ENCODE results near the gene H1-8.
"Not testable (repeated sequence)": the region's sequence is repeated elsewhere in the genome, so short reads cannot be mapped to it uniquely, and the experiment has no call there.

The H1-8 gene

GRCh38 chr3:129543156-129543790, at the start of gene H1-8:
Gene H1-8, plus strand, starts transcription at chr3:129543175. Its CDS starts 44 bp downstream, at chr3:129543219.
- no peak for DNase-seq

- DNase-seq: no peak
These were observed 49.8 kb upstream of the H1-8 start for GRCh38 chr3:129493206-129493605.

DNA sequence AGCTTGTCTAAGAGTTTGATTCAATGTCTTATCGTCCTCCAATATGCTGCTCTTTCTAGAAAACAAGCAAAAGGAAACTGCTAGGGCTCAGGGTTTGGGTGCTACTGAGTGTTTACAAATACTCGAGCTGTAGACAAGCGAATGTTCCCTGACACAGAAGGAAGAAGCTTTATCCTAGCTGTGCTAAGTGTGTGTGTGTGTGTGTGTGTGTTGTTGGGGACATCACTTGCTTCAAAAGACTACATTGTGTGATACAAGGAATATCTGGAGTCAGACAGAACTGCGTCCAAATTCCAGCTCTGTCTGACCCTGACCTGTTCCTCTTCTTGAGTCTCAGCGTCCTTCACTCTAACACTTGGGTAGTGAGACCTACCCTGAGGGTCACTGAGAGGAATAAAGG, 48.5 kb upstream of the H1-8 start:
- DNase-seq: not testable (repeated sequence)

DNA sequence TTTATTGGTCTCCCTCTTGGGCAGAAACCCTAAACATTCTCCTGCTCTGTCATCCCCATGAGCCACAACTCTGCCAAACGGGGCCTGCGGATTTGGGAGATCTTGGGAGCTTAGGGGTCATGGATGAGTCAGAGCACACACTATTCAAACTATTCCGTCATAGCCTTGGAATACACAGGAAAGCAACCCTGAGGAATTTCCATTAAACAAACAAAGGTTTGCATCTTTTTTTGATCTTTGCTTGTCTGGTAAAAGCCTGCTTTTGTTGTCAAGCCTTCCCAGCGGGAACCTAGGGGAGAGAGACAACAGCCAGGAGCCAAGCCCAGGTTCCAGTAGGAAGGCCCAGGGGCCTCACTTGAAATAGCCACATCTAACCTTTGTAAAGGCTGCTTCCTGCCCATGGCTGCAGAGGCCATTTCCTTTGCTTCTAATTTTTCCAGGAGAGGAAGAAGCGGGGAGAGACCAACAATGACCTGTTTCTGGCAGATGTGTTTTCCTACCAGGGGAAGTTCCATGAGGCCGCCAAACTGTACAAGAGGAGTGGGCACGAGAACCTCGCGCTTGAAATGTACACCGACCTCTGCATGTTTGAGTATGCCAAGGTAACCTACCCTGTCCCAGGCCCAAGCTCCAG, 47.9 kb upstream of the H1-8 start:
- DNase-seq: not testable (repeated sequence)

DNA sequence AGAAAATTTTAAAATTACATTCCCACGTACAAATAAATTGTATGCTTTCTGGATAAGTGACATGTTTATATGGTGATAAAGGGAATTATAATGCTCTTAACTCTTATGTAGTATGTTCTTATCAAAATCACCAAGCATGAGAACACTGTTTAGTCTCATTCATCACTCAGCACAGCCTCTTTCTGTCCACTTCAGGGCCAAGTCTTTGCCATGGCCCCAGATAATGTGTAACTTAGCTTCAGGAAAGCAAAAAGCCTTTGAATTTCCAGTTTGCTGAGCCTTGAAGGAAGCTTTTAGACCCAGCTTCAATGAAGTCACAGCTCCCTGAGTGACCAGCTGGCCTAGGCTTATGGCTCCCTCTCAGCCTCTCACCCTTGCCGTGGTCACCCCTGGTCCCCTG, 45.1 kb upstream of the H1-8 start:
- not testable (repeated sequence) for DNase-seq

GRCh38 chr3:129498603-129499488, 44.1 kb upstream of the H1-8 start:
- not testable (repeated sequence) for DNase-seq

DNA sequence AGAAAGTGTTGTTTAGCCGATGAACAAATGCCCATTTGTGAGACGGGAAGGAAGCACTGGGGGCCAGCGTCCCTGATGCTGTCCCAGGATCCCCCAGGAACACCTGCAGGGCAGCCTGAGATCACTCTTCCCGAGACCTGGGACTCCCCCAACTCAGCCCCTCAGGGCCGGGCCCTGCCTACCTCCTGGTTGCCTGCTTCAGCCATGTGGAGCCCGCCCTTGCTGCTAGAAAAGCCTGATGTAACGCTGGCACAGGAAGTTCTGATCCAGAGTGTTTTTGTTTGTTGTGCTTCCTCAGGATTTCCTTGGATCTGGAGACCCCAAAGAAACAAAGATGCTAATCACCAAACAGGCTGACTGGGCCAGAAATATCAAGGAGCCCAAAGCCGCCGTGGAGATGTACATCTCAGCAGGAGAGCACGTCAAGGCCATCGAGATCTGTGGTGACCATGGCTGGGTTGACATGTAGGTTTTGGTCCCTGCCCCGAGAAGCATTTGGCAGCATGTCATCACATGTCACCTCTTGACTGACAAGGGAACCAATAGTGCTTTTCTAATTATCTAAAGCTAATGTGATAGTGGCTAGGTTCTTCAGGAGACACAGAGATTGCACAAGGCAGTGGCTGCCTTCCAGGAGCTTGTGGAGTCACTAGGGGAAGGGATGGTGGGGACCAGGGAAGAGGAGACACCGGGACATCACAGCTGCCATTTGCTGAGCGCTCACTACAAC, 43.2 kb upstream of the H1-8 start:
- DNase-seq: not testable (repeated sequence)

- no peak for DNase-seq
These were observed 42.7 kb upstream of the H1-8 start for GRCh38 chr3:129500334-129500658.

DNA sequence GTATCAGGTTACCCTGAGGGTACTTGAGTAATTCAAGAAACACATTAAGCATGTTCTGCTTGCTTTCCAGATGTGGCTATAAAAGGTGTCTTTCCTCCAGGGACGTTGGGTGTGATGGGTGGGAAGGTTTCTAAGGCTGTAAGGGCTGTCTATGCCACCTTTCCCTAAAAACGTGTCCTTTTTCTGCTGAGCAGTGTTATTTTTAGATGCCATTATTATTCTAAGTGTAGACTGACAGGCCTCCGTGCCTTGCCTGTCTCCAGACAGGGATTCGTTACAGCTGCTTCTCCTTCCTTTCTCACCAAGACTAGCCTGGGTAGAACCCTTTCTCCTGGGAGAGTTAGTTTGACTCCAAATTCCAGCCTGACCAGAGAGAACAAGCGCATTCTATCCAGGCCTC, 41.3 kb upstream of the H1-8 start:
- peak; percentile 65 for DNase-seq

DNA sequence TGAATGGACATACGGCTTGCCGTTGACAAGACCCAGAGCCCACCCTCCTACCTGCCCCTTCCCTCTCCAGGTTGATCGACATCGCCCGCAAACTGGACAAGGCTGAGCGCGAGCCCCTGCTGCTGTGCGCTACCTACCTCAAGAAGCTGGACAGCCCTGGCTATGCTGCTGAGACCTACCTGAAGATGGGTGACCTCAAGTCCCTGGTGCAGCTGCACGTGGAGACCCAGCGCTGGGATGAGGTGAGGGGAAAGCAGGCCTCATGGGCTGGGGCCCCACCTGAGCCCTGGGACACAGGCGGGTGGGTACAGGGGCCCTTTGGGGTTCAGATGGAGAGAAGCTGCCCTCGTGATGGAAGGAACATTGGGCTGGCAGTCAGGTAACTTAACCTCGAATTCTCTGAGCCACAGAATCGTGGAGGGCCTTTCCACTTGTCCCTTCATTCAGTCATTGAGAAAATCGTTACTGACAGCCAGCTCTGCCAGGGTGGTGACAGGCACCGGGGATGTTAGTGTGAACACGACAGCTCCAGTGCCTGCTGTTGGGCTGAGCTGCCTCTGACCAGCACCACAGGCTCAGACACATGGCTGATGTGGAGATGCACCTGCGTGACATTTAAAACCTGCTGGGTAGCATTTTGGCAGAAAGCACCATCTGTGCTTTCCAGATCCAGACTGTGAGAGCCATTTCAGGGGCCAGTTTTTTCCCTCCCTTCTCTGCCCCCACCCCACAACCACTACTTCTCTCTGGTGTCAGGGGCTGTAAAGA, 40.1 kb upstream of the H1-8 start:
- DNase-seq: peak; percentile 88

DNA sequence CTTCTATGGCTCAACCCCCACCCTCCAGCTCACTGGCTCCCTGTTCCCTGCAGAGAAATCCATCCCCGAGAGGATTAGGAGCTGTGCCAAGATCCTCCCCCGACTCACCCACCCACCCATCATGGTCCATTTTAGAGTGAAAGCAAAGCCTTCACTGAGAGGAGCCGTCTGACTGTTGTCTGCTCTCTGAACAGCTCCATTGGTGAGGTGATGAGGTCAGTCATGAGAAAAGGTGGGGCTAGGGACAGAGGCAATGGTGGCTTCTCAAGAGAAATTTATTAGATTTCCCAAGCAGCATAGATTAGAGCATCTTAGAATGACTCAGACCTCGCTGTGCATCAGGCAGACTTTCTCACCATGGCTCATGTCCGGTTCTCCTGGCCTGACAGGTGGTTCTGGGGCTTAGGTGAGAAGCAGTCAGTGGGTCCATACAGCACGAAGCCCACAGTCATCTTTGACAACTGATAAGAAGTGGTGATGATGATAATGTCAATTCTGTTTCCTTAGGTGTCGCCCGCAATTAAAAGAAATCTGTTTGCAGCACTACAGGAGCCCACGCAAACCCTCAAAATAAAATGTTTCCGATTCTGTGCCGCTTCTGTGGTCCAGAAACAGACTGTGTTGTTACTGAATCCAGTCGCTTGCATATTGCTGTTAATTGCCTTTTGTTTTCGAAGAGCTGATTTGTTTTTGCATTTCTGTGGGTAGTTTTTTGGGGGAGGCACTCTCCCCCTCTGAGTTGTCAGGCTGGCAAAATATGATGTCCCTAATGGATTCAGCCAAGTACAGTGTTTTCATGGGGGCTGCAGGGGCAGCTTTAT, 39.3 kb upstream of the H1-8 start:
- peak; percentile 88 for DNase-seq

DNA sequence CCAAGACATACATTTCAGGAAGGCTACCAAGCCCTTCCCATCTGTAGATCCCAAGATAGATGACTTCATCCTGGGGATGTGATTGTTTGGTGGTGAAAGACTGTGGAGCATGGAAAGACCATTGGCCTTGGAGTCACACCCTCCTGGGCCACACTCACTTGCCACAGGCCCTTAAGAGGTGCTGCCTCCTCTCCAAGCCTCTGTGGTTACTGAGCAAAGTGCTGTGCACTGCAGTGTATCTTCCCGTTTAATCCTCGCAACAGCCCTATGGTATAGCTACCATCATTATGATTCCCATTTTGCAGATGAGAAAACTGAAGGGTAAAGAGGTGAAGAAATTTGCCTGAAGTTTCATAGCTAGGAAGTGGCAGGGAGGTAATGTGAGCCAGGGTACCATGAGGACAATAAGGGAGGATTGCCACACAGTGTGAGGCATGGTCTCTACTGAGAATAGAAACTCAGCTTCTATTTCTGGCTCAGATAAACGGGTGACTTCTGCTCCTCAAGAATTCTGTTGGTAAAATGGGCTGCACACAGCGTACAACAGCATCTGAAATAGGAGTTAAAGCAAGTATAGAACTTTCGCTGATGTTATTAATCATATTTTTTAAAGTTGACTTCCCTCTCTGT, 38.4 kb upstream of the H1-8 start:
- DNase-seq: peak; percentile 10

DNA sequence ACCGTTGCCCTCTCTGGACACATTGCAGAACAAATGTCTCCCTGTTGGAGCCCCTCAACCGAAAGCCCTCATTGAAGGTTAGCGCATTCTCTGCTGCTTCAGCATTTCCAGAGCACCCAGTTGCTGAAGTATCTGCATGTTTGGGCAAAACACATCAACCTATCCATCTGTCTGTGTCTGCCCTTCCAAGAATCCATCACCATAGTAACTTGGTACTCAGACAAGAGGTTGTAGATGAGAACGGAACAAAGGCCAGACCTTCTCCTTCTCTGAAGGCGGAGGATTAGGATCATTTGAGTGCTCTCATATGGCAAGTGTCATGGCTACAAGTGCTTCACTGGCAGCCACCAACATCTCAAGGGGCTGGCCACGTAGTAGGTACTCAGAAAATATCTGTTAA, 37.6 kb upstream of the H1-8 start:
- peak; percentile 91 for DNase-seq

DNA sequence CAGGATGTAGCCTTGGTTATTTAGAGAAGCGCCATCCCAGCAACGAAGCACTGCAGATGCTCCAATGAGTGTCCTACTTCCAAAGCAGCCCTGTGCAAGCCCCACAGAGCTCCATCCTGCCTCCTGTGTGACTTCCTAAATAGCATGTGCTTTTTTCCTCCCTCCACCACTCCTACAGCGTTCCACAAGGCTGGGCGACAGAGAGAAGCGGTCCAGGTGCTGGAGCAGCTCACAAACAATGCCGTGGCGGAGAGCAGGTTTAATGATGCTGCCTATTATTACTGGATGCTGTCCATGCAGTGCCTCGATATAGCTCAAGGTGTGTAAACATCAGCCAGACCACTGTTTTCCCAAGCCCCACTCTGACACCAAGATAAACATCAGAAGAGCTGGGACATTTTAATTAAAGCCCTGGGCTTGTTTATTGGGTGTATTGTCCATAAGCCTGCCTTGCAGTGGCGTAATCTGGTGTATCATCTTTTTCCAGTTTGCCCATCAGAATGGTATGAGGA, 36.7 kb upstream of the H1-8 start:
- peak; percentile 23 for DNase-seq

GRCh38 chr3:129507181-129507831, 35.7 kb upstream of the H1-8 start:
- DNase-seq: peak; percentile 50

- no peak for DNase-seq
These were observed 30.4 kb upstream of the H1-8 start for GRCh38 chr3:129512595-129512994.

- no peak for DNase-seq
These were observed 29.3 kb upstream of the H1-8 start for GRCh38 chr3:129513705-129514104.

GRCh38 chr3:129514110-129514509, 28.9 kb upstream of the H1-8 start:
- no peak for DNase-seq

GRCh38 chr3:129514563-129514962, 28.4 kb upstream of the H1-8 start:
- DNase-seq: no peak

Measured in NCI-H2171 (cell line).